GM19395 (cell line): Measurements from ENCODE around the gene ANTXR1.

Source experiments
- ATAC-seq: cut with Tn5 transposase; IDR thresholded peaks from one replicate; pipeline ENCODE4 v1.9.1; 2021; ENCODE audit warnings: mild to moderate bottlenecking, moderate library complexity; ENCODE audit not compliant: unreplicated experiment

The ANTXR1 gene

GRCh38 chr2:69067026-69067630 lies 54.1 kb downstream of the ANTXR1 start:
- ATAC-seq: no peak

- no peak for ATAC-seq
Measured at GRCh38 chr2:69067866-69068265, 54.9 kb downstream of the ANTXR1 start.

- ATAC-seq: no peak
Measured at GRCh38 chr2:69070969-69071368, 58.0 kb downstream of the ANTXR1 start.

- ATAC-seq: no peak
Measured at GRCh38 chr2:69073928-69074570, 61.1 kb downstream of the ANTXR1 start.

GRCh38 chr2:69074918-69075317 lies 61.9 kb downstream of the ANTXR1 start:
- no peak for ATAC-seq

- ATAC-seq: no peak
Measured at GRCh38 chr2:69075486-69075885, 62.5 kb downstream of the ANTXR1 start.

GRCh38 chr2:69076601-69077000 lies 63.6 kb downstream of the ANTXR1 start:
- ATAC-seq: no peak

GRCh38 chr2:69077252-69077950 lies 64.4 kb downstream of the ANTXR1 start:
- ATAC-seq: no peak

- no peak for ATAC-seq
Measured at GRCh38 chr2:69080071-69080470, 67.1 kb downstream of the ANTXR1 start.

- ATAC-seq: no peak
Measured at GRCh38 chr2:69081001-69081580, 68.1 kb downstream of the ANTXR1 start.

GRCh38 chr2:69081757-69082156 lies 68.8 kb downstream of the ANTXR1 start:
- ATAC-seq: no peak

- ATAC-seq: no peak
Measured at GRCh38 chr2:69082430-69082997, 69.5 kb downstream of the ANTXR1 start.

GRCh38 chr2:69083235-69083748 lies 70.3 kb downstream of the ANTXR1 start:
- no peak for ATAC-seq

GRCh38 chr2:69084492-69084891 lies 71.5 kb downstream of the ANTXR1 start:
- ATAC-seq: no peak

- no peak for ATAC-seq
Measured at GRCh38 chr2:69086466-69086865, 73.5 kb downstream of the ANTXR1 start.

- no peak for ATAC-seq
Measured at GRCh38 chr2:69087211-69087911, 74.4 kb downstream of the ANTXR1 start.

GRCh38 chr2:69087912-69088240 lies 74.9 kb downstream of the ANTXR1 start:
- no peak for ATAC-seq

- ATAC-seq: no peak
Measured at GRCh38 chr2:69088466-69088865, 75.5 kb downstream of the ANTXR1 start.

- no peak for ATAC-seq
Measured at GRCh38 chr2:69089266-69089665, 76.3 kb downstream of the ANTXR1 start.

- no peak for ATAC-seq
Measured at GRCh38 chr2:69089998-69090397, 77.0 kb downstream of the ANTXR1 start.

GRCh38 chr2:69090820-69091219 lies 77.8 kb downstream of the ANTXR1 start:
- no peak for ATAC-seq
